Lower leg skin (tissue), 4 donors: ENCODE data around the gene ARHGEF1. TPM values are rescaled to one million over a fixed set of nuclear protein-coding genes. Genes with fewer than 3 reads are reported as not detected.

Experiments
- DNase-seq, 2 donors: peaks; one replicate each; pipeline ENCODE4 v3.0.0-alpha.2; 2019; ENCODE audit warnings: low spot score in 2 of 2
- H3K4me3 ChIP-seq: fragments of 200-600 bp; sonication (generic); 2 replicates; pipeline ENCODE4 v1.5.1; 2017; ENCODE audit warnings: mild to moderate bottlenecking, low read depth; ENCODE audit not compliant: poor library complexity, severe bottlenecking
- POLR2A ChIP-seq, 2 donors: fragments of 450-650 bp; IDR thresholded peaks; one replicate each; pipeline ENCODE4 v1.6.1; 2016 to 2017; ENCODE audit warnings: antibody characterized with exemption in 2 of 2, mild to moderate bottlenecking in 1 of 2, moderate library complexity in 1 of 2
- WGBS, 2 donors: methylation state at CpG; one replicate each; pipeline ENCODE4 v1.1.5; 2018; 5-methylcytosine and 5-hydroxymethylcytosine counted together
- intact Hi-C: fragments of 100-400 bp; cut with DNase I; formaldehyde crosslinking; loops from one replicate; pipeline ENCODE4 v1.15.0; 2023; ENCODE audit warnings: low total_unique reads
- total RNA-seq, 4 donors: library from RNA; depleted of rRNA; stranded (reverse); fragments of >200 nt; gene quantifications; one replicate each; pipeline ENCODE4 v1.1.0, GENCODE V29; 2016
- TF ChIP-seq, protein P1 (sequence below), 3 donors: fragments of 450-650 bp; IDR thresholded peaks; one replicate each; pipeline ENCODE4 v1.5.1; 2016; ENCODE audit warnings: antibody characterized with exemption in 3 of 3, mild to moderate bottlenecking in 3 of 3, moderate library complexity in 2 of 3

ARHGEF1 gene
- total RNA-seq, 4 donors from 2014 or later, result 56.9 to 94.3 (median 68.7) TPM

DNA sequence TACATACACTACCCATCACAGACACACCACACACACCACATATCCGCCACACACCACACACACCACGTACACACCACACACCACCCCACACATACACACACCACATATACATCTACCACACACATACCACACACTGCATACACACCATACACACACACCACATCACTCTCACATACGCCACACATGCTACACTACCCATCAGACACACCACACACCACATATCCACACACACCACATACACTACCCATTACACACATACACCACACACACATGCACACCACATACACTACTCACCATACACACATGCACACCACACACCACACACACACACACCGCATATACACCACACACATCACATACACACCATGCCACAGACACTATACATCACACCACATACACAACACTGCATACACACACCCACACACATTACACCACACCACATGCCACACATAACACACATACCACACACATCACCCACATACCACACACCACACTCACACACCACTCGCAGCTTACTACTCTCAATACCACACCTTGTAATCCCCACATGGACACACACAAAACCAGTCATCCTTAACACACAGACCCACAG, 35.8 kb downstream of the ARHGEF1 start:
- DNase-seq, result no peak
- WGBS, 2 donors, result 89 to 90% methylated on average over 5 of the region's 5 CpGs
- intact Hi-C loops, result no loop called here
- no peak overlapping the region for H3K4me3 ChIP-seq
- no peak for TF ChIP-seq POLR2A (IDR thresholded peaks at IDR 0.05)
- TF ChIP-seq, protein P1, sequence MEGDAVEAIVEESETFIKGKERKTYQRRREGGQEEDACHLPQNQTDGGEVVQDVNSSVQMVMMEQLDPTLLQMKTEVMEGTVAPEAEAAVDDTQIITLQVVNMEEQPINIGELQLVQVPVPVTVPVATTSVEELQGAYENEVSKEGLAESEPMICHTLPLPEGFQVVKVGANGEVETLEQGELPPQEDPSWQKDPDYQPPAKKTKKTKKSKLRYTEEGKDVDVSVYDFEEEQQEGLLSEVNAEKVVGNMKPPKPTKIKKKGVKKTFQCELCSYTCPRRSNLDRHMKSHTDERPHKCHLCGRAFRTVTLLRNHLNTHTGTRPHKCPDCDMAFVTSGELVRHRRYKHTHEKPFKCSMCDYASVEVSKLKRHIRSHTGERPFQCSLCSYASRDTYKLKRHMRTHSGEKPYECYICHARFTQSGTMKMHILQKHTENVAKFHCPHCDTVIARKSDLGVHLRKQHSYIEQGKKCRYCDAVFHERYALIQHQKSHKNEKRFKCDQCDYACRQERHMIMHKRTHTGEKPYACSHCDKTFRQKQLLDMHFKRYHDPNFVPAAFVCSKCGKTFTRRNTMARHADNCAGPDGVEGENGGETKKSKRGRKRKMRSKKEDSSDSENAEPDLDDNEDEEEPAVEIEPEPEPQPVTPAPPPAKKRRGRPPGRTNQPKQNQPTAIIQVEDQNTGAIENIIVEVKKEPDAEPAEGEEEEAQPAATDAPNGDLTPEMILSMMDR (IDR thresholded peaks at IDR 0.05), result no peak

DNA sequence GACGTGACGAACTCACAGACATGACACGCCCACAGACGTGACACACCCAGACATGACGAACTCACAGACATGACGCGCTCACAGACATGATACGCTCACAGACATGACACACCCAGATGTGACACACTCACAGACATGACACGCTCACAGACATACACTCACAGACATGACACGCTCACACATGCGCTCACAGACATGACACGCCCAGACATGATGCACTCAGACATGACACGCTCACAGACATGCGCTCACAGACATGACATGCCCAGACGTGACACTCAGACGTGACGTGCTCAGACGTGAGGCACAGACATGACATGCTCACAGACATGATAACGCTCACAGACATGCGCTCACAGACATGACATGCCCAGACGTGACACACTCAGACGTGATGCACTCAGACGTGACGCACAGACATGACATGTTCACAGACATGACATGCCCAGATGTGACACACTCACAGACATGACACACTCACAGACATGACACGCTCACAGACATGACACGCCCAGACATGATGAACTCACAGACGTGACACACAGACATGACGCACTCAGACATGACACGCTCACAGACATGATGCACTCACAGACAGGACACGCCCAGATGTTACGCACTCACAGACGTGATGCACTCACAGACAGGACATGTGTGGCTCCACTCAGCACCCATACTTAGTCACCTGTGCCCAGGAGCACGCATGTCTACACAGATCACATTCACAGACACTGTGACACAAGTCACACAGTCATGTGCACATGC, 37.1 kb downstream of the ARHGEF1 start:
- DNase-seq, result no peak
- TF ChIP-seq, protein P1 (IDR thresholded peaks at IDR 0.05), result no peak
- TF ChIP-seq POLR2A (IDR thresholded peaks at IDR 0.05), result no peak
- intact Hi-C loops, result no loop called here
- H3K4me3 ChIP-seq, result no peak overlapping the region
- WGBS, 2 donors, result 74 to 88% methylated on average over 33 of the region's 33 CpGs

DNA sequence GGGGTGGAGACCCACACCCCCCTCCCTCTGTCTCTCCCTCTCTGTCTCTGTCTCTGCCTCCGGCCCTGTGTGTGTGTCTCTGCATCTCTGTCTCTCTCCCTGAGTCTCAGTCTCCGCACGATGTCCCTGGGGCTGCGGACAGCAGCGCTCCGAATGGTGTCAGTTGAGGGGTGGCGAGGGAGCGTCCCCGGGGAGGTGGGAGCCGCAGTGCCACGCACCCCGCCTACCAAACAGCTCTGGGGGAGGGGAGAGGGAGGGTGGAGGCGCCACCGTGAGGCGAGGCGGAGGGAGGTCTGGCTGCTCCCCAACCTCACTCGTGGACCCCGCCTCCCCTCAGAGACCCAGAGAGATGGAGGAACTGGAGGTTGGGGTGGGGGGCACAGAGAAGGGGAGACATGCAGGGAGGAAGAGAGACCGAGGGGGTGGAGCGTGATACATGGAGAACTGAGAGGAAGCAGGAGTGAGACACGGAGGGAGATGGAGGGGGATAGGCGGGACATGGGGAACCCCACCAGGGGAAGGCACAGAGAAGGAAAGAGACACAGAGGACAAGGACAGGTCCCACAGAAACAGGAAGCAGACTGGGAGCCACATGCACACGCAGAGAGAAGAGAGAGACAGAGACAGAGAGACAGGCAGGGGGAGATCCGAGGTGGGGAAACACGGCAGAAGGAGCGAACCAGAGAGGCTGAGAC, 38.0 kb downstream of the ARHGEF1 start:
- no peak for TF ChIP-seq POLR2A (IDR thresholded peaks at IDR 0.05)
- TF ChIP-seq, protein P1 (IDR thresholded peaks at IDR 0.05), result no peak
- intact Hi-C loops, result no loop called here
- WGBS, 2 donors, result 6 to 14% methylated on average over 26 of the region's 26 CpGs
- H3K4me3 ChIP-seq, result no peak overlapping the region
- no peak for DNase-seq

DNA sequence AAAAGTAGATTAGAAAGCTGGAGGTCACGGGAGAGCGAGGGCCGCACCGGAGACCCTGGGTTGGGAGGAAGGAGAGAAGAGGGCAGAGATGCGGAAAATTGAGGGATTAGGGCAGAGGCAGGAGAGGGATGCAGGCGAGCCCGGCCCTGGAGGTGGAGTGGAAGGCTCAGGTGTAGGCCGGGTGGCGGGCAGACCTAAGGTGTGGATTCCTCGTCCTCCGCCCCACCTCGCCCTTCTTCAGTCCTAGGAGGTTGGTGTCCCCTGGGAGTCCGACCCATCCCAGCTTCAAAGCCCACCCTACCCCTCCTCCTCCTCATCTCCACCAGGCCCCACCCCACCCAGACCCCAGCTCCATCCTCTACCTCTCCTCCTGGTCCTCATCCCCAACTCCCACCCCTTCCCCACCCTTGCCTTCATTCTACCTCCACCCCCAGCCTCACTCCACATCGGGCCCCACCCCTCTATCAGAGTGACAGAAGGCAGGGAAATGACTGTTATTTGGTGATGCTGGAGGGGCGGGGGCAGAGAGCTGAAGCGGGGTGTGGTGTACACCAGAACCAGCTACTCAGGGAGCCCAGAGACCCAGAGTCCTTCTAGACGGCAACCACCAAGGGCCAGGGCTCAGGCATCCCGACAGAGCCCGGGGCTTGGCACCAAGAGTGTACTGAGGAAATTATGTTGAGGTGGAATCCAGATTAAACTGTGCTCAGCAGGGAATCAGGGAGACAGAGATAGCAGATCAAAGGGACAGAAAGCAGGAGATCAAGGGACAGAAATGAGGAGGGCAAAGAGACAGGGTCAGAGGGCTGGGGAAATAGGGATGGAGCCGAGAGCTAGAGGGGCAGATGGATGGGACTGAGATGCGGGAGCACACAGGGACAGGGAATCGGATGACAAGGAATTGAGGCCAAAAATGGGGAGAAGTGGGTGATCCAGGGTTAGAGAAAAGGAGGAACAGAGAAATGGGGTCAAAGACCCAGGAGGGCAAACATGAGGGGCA, 38.9 kb downstream of the ARHGEF1 start:
- no peak for DNase-seq
- TF ChIP-seq, protein P1 (IDR thresholded peaks at IDR 0.05), result no peak
- no peak for TF ChIP-seq POLR2A (IDR thresholded peaks at IDR 0.05)
- intact Hi-C loops, result no loop called here
- WGBS, 2 donors, result 11 to 16% methylated on average over 22 of the region's 22 CpGs
- H3K4me3 ChIP-seq, result no peak overlapping the region

DNA sequence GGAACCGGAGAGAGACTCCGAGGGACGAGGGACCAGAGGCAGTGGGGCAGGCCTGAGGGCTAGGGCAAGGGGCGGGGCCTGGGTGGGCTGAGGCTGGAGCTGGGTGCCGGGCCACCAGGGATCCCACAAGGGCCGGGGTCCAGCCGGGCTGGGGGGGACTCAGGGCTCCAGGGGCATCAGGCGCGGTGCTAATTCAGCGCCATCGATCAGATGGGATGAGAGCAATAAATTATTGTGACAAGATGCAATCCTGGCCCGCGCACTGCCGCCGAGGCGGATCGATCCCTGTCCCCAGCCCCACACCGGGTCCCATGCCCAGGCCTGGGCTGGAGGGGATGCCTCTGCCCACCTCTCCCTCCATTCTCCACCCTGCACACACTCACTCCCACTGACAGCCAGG, 39.6 kb downstream of the ARHGEF1 start:
- no peak for TF ChIP-seq POLR2A (IDR thresholded peaks at IDR 0.05)
- TF ChIP-seq, protein P1 (IDR thresholded peaks at IDR 0.05), result no peak
- intact Hi-C loops, result no loop called here
- no peak for DNase-seq
- no peak overlapping the region for H3K4me3 ChIP-seq
- 7 to 12% methylated on average over 17 to 18 of the region's 18 CpGs for WGBS, 2 donors
